ENCODE data around the gene ABRAXAS1. TPM values are rescaled to one million over a fixed set of nuclear protein-coding genes. Genes with fewer than 3 reads are reported as not detected.

ABRAXAS1 gene
- total and polyA plus RNA-seq, 2 donors (not counting 1 experiment from before 2014, with no cell fraction given) = 5.4 to 38.4 TPM

DNA sequence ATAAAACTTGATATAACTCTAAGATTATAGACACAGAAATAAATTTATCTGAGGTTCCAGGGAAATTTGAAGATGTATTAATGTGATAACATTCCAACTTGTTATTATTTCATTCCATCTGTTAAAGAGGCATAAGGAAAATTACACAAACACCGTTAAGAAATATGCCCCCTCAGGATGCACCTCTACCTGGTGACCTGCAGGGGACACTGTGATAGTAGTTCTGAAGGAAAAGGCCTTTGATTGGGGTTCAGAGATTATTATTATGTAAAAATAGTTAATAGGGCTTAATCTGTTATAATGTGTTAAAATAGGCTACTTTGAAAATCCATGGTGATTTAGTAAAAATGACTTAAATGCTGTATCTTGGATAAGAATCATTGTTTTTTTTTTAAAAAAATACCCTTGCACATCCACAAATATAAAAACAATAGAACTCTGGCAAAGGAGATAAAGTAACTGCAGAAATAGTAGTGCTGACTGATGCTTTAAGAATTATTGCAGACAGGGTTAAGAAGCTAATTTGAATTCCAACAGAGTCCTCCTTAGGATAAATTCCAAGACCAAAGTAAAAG, 6.1 kb upstream of the ABRAXAS1 start:
- peaks cover 2% of the 10 kb centered on the region for H3K4me1 Mint-ChIP-seq
- WGBS (ENCODE audit: insufficient coverage) = no CpG with 5 or more reads among the region's 1 CpG
- peak; percentile 53 for ATAC-seq (ENCODE audit: low read depth)
- Histone ChIP-seq H3K4me2 (replicated peaks; ENCODE audit: low read depth, low read length, poor library complexity, severe bottlenecking) (no peak overlapping the region), H3K27ac (ENCODE audit: low read length in 2 of 2) (no peak overlapping the region), H3K79me2 (ENCODE audit: control insufficient read depth, insufficient read depth, low read length) (no peaks in the 10 kb centered on the region), H3K4me1 (ENCODE audit: control insufficient read depth in 2 of 2, insufficient read depth in 2 of 2, low read length in 2 of 2) (no peaks in the 10 kb centered on the region), H3K36me3 (replicated peaks in 1 of 2; ENCODE audit: control extremely low read depth in 1 of 2, control insufficient read depth in 1 of 2, extremely low read depth in 1 of 2, insufficient read depth in 2 of 2, low read length in 1 of 2) (no peaks in the 10 kb centered on the region), H3K27me3 (replicated peaks in 1 of 4; ENCODE audit: control extremely low read depth in 1 of 4, control insufficient read depth in 3 of 4, insufficient read depth in 4 of 4, low read length in 3 of 4) (no peaks in the 10 kb centered on the region), H3K9me3 (ENCODE audit: control extremely low read depth in 1 of 3, control insufficient read depth in 2 of 3, insufficient read depth in 1 of 3, low read length in 2 of 3) (no peaks in the 10 kb centered on the region), H3K4me3 (ENCODE audit: control extremely low read depth in 1 of 5, extremely low read depth in 1 of 5, insufficient read depth in 1 of 5, low read depth in 2 of 5, low read length in 4 of 5) (no peak overlapping the region), H2AFZ (ENCODE audit: insufficient read depth, low read depth, low read length, poor library complexity, severe bottlenecking) (no peak overlapping the region), H4K20me1 (ENCODE audit: control insufficient read depth, insufficient read depth, low read length, poor library complexity, severe bottlenecking) (no peaks in the 10 kb centered on the region), H3K9ac (ENCODE audit: low read length) (no peak overlapping the region)
- intact Hi-C loops (cut with micrococcal nuclease) = loop anchor here (1.0 kb wide), 1 partner anchor 149 kb away; no protein-coding TSS in a partner anchor
- no peak for TF ChIP-seq EZH2 (IDR thresholded peaks at IDR 0.05; ENCODE audit: borderline replicate concordance, insufficient read depth, low read depth, low read length, poor library complexity, severe bottlenecking)
- TF ChIP-seq, protein P1, sequence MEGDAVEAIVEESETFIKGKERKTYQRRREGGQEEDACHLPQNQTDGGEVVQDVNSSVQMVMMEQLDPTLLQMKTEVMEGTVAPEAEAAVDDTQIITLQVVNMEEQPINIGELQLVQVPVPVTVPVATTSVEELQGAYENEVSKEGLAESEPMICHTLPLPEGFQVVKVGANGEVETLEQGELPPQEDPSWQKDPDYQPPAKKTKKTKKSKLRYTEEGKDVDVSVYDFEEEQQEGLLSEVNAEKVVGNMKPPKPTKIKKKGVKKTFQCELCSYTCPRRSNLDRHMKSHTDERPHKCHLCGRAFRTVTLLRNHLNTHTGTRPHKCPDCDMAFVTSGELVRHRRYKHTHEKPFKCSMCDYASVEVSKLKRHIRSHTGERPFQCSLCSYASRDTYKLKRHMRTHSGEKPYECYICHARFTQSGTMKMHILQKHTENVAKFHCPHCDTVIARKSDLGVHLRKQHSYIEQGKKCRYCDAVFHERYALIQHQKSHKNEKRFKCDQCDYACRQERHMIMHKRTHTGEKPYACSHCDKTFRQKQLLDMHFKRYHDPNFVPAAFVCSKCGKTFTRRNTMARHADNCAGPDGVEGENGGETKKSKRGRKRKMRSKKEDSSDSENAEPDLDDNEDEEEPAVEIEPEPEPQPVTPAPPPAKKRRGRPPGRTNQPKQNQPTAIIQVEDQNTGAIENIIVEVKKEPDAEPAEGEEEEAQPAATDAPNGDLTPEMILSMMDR (IDR thresholded peaks at IDR 0.05) = peak; percentile 97
- ChIA-PET CTCF (interaction anchor here (0.6 to 3.5 kb wide), 12 partner anchors 8 to 688 kb away, joined by 3 to 18 read pairs (median 4); no protein-coding TSS in a partner anchor), POLR2A (interaction anchor here (0.5 kb wide), 1 partner anchor 21 kb away, joined by 3 read pairs; no protein-coding TSS in a partner anchor)
- no peaks in the 10 kb centered on the region for H3K27me3 Mint-ChIP-seq
- DNase-seq = peak; percentile 46
- no peaks in the 10 kb centered on the region for H3K9me3 Mint-ChIP-seq (ENCODE audit: insufficient read depth)
- no peak overlapping the region for H3K4me3 Mint-ChIP-seq
- H3K27ac Mint-ChIP-seq = no peak overlapping the region

DNA sequence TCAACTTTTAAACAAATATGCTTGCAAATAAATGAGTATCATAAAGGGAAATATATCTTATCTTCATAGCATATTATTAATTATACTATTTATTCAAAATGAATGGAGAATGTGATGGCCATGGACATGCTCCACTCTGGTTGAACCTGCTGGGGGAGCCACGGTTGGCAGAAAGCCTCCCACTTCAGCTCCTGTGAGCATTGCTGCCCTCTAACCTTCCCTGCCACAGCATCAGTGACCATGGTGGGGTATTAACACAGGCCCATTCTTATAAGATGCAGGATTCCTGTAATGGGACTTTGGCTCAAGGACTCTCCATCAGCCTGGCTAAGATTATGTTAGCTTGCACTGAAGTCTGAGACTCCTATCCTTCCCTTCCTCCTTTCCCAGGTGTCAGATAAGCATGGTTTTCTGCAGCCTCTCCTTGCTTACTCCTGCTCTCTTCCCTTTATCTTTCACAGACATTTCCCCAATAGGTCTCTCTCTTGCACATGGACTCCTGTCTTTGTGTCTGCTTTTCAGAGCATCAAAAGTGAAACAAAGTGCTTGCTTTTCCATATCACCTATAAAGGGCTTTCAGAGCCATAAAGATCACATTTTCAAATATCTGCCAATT, 4.9 kb upstream of the ABRAXAS1 start:
- TF ChIP-seq EZH2 (IDR thresholded peaks at IDR 0.05; ENCODE audit: borderline replicate concordance, insufficient read depth, low read depth, low read length, poor library complexity, severe bottlenecking) = no peak
- TF ChIP-seq, protein P1 (IDR thresholded peaks at IDR 0.05) = no peak
- CTCF ChIA-PET = interaction anchor here (0.6 to 3.5 kb wide), 8 partner anchors 8 to 155 kb away, joined by 3 to 16 read pairs (median 6); no protein-coding TSS in a partner anchor
- H3K4me1 Mint-ChIP-seq = peaks cover 7% of the 10 kb centered on the region
- 63% methylated on average over 1 of the region's 1 CpG for WGBS (ENCODE audit: insufficient coverage)
- H3K4me1 ChIP-seq (ENCODE audit: control insufficient read depth in 2 of 2, insufficient read depth in 2 of 2, low read length in 2 of 2) = peaks cover 5 to 8% of the 10 kb centered on the region in 2 donors
- no peak overlapping the region for H3K27ac ChIP-seq (ENCODE audit: low read length in 2 of 2)
- no peaks in the 10 kb centered on the region for H3K27me3 Mint-ChIP-seq
- no peak overlapping the region for H3K4me3 ChIP-seq (ENCODE audit: control extremely low read depth in 1 of 5, extremely low read depth in 1 of 5, insufficient read depth in 1 of 5, low read depth in 2 of 5, low read length in 4 of 5)
- no peaks in the 10 kb centered on the region for H3K79me2 ChIP-seq (ENCODE audit: control insufficient read depth, insufficient read depth, low read length)
- H3K4me3 Mint-ChIP-seq = no peak overlapping the region
- no peaks in the 10 kb centered on the region for H3K9me3 Mint-ChIP-seq (ENCODE audit: insufficient read depth)
- intact Hi-C loops (cut with micrococcal nuclease) = loop anchor here (5.0 to 10.0 kb wide), 3 partner anchors 595 to 1208 kb away; partner anchors contain the start of genes HNRNPD and SEC31A
- no peak overlapping the region for H3K9ac ChIP-seq (ENCODE audit: low read length)
- DNase-seq = no peak
- no peaks in the 10 kb centered on the region for H4K20me1 ChIP-seq (ENCODE audit: control insufficient read depth, insufficient read depth, low read length, poor library complexity, severe bottlenecking)
- no peaks in the 10 kb centered on the region for H3K36me3 ChIP-seq (replicated peaks in 1 of 2; ENCODE audit: control extremely low read depth in 1 of 2, control insufficient read depth in 1 of 2, extremely low read depth in 1 of 2, insufficient read depth in 2 of 2, low read length in 1 of 2)
- H3K27ac Mint-ChIP-seq = no peak overlapping the region
- POLR2A ChIA-PET = no interaction called here
- H3K4me2 ChIP-seq (replicated peaks; ENCODE audit: low read depth, low read length, poor library complexity, severe bottlenecking) = no peak overlapping the region
- no peak overlapping the region for H2AFZ ChIP-seq (ENCODE audit: insufficient read depth, low read depth, low read length, poor library complexity, severe bottlenecking)
- ATAC-seq (ENCODE audit: low read depth) = no peak
- no peaks in the 10 kb centered on the region for H3K9me3 ChIP-seq (ENCODE audit: control extremely low read depth in 1 of 3, control insufficient read depth in 2 of 3, insufficient read depth in 1 of 3, low read length in 2 of 3)
- no peaks in the 10 kb centered on the region for H3K27me3 ChIP-seq (replicated peaks in 1 of 4; ENCODE audit: control extremely low read depth in 1 of 4, control insufficient read depth in 3 of 4, insufficient read depth in 4 of 4, low read length in 3 of 4)
